ES-I3 (cell line): Measurements from ENCODE around the gene CCDC71L.

Experiments
- H3K36me3 ChIP-seq: 2 replicates; pipeline ENCODE4 v1.6.1; 2013; ENCODE audit warnings: mild to moderate bottlenecking, low read length, control low read depth, moderate library complexity; ENCODE audit not compliant: insufficient read depth
- H3K4me1 ChIP-seq: 2 replicates; pipeline ENCODE4 v1.6.1; 2013; ENCODE audit warnings: mild to moderate bottlenecking, control low read depth, low read length; ENCODE audit not compliant: insufficient read depth
- H3K9ac ChIP-seq: 2 replicates; pipeline ENCODE4 v1.6.1; 2013; ENCODE audit warnings: low read depth, mild to moderate bottlenecking, low read length, moderate library complexity
- H3K9me3 ChIP-seq: 2 replicates; pipeline ENCODE4 v1.6.1; 2013; ENCODE audit warnings: mild to moderate bottlenecking, low read length, moderate library complexity; ENCODE audit not compliant: control insufficient read depth, insufficient read depth

The CCDC71L gene

DNA sequence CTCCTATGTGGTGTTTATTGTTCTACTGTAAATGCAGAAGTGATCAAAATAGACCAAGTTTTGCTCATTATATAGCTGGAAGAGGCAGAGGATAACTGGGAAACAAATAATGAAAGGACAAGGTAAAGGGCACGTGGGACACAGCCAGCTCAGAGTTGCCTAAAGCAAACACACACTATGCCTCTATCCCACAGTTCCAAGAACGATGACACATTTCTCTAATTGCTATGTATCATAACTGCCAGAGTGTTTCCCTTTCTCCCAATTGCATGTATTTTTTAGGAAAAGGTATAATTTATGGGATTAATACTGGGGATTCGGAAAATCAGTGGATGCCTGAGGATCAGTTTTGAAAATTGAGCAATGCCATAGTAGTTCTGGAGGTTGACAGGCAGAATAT is 49.0 kb downstream of the CCDC71L start:
- 0 out of 2 replicates have a peak, but pooled peaks cover 2% of the 10 kb centered on the region for H3K9me3 ChIP-seq
- H3K9ac ChIP-seq, result no peak overlapping the region
- H3K4me1 ChIP-seq, result no peaks in the 10 kb centered on the region
- no peaks in the 10 kb centered on the region for H3K36me3 ChIP-seq

- no peaks in the 10 kb centered on the region for H3K4me1 ChIP-seq
- H3K9ac ChIP-seq, result no peak overlapping the region
- 0 out of 2 replicates have a peak, but pooled peaks cover 2% of the 10 kb centered on the region for H3K9me3 ChIP-seq
- no peaks in the 10 kb centered on the region for H3K36me3 ChIP-seq
Observed at GRCh38 chr7:106610996-106611886, 49.7 kb downstream of the CCDC71L start.

GRCh38 chr7:106609416-106609815 is 51.5 kb downstream of the CCDC71L start:
- Histone ChIP-seq H3K4me1 (no peaks in the 10 kb centered on the region), H3K9ac (no peak overlapping the region), H3K9me3 (0 out of 2 replicates have a peak, but pooled peaks cover 2% of the 10 kb centered on the region), H3K36me3 (no peaks in the 10 kb centered on the region)

DNA sequence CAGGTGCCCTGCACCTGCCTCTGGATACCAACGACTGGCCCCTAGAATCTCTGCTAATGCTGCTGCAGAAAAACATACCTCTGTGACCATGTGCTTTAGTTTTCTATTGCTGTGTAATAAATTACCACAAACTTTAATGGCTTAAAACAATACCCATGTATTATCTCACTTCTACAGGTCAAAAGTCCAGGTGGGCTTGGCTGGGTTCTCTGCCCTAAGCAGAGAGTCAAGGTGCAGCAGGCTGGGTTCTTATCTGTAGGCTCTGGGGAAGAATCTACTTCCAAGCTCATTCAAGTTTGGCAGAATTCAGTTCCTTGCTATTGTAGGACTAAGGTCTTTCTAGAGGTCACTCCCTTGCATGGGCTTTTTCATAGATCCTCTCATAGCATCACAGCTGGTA is 52.3 kb downstream of the CCDC71L start:
- H3K4me1 ChIP-seq, result no peaks in the 10 kb centered on the region
- H3K36me3 ChIP-seq, result no peaks in the 10 kb centered on the region
- 0 out of 2 replicates have a peak, but pooled peaks cover 2% of the 10 kb centered on the region for H3K9me3 ChIP-seq
- H3K9ac ChIP-seq, result no peak overlapping the region
